Measurements from ENCODE around the gene CROCC2. TPM values are rescaled to one million over a fixed set of nuclear protein-coding genes. Genes with fewer than 3 reads are reported as not detected.

CROCC2 gene
- total RNA-seq, 1 donor from 2014 or later = not detected

DNA sequence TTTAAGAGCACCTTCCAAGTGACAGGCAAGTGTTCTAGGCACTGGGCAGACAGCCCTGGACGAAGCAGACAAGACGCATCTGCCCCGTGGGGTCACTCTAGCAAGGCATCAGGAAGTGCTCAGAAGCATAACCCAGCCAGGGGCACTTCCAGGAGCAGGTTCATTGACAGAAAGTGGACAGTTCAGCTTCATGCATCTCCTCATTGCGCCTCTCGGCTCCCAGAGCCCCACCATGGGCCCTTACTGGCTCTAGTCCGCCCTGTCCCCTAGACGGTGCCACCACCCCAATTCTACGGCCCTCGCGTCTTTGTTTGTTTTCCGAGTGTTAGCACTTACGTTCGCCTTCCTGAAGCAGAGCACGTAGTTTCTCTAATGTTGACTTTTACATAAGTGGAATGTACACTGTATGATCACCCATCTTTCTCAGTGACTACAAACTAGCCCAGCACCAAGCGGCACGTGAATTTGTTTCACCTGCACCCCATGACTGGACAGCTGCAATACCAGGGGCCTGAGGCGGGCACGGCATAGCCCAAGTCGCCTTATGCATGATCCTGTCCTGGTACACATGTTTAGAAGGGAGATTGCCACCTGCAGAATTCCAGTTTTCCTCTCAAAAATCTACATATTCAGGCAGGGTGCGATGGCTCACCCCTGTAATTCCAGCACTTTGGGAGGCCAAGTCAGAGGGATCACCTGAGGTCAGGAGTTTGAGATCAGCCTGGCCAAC is 125.5 kb downstream of the CROCC2 start:
- no peak for DNase-seq (ENCODE audit: extremely low read depth, low read depth, low spot score)

DNA sequence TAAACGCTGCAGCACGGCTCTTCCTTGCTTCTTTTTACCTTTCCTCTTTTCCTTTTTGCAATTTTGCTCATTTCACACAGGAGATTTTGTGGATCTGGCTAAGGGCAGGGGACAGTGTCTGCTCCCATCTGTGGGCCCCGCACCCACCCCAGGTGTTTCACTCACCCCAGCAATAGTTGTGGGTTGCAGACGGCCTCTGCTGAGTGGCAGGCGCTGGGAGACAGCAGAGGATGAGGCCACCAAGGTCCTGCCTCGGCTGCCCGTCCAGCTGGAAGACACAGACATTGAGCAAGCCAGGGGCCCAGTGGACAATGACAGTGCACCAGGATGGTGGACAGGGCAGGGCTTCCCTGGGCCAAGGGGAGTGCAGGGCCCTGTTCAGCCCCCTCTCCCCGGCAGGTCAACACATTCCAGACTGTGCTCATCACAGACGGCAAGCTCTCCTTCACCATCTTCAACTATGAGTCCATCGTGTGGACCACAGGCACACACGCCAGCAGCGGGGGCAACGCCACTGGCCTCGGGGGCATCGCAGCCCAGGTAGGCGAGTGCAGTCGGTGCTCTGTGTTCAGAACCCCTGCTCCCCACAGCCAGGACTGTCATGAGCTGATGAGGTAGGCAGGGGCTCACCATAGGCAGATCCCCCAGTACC is 127.3 kb downstream of the CROCC2 start:
- DNase-seq (ENCODE audit: extremely low read depth, low read depth, low spot score) = no peak

DNA sequence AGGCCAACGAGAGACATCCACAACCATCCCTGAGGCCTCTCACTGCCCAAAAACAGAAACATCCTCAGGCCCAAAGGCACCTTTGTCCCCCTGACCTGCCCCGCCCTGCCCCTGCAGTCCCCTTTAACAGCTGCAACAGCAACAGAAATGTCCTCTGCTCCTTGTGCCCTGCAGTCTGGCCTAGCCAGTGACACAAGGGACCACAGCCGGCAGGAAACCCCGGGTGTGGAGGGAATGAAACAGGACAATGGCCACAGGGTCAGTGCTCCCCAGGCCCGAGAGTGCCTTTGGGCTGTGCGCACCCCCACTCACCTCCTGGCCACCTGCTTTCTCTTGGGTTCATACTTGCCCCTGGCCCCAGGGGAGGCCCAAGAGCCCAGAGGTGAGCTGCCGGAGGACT is 127.9 kb downstream of the CROCC2 start:
- no peak for DNase-seq (ENCODE audit: extremely low read depth, low read depth, low spot score)

DNA sequence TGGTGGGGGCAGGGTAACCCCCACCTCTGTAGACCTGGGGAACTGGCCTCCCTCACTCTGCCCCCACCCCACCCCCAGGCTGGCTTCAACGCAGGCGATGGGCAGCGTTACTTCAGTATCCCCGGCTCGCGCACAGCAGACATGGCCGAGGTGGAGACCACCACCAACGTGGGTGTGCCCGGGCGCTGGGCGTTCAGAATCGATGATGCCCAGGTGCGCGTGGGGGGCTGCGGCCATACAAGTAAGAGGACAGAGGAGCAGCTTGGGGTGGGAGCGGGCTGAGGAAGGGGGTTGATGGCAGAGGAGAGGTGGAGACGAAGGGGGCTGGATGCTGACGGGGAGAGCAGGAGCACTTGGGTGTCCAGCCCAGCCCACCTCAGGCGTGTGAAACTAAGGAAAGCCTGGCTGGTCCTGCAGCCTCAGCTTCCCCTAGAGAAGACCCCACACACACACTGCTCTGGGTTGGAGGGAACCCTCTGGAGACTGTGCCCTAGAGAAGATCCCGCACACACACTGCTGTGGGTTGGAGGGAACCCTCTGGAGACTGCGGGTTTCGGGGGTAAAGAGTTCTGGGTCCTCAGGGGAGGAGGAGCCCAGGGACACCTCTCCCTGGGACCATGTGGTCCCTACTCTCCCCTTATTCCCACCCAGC is 128.5 kb downstream of the CROCC2 start:
- no peak for DNase-seq (ENCODE audit: extremely low read depth, low read depth, low spot score)

DNA sequence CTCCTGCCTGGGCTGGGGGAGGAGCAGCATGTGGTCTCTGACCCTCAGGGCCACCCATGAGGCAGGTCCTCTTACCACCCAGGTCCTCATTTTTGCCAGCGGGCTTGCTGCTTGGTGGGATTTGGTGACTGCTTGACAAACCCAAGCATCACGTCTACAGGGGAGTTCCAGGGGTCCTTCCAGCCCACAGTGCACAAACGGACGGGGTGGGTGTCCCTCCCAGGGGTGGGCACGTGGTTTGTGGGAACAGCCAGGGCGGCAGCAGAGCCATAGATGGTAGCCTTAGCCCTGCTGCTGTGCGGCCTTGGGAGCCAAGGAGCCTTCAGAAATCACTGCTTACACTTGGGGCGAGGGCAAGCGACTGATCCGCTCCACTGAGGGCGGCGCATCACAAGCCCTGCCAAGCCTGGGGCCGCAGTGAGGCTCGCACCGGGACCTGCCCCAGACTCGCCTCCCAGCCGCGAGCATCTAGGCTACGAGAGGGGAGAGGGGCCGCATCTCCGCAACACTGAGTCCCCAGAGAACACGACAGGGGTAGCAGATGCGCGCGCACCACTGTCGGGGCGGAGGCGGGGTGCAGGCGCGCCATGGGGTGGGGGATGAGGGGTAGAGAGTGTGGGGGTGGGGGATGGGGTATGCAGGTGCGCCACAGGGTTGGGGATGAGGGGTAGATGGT is 129.1 kb downstream of the CROCC2 start:
- no peak for DNase-seq (ENCODE audit: extremely low read depth, low read depth, low spot score)

DNA sequence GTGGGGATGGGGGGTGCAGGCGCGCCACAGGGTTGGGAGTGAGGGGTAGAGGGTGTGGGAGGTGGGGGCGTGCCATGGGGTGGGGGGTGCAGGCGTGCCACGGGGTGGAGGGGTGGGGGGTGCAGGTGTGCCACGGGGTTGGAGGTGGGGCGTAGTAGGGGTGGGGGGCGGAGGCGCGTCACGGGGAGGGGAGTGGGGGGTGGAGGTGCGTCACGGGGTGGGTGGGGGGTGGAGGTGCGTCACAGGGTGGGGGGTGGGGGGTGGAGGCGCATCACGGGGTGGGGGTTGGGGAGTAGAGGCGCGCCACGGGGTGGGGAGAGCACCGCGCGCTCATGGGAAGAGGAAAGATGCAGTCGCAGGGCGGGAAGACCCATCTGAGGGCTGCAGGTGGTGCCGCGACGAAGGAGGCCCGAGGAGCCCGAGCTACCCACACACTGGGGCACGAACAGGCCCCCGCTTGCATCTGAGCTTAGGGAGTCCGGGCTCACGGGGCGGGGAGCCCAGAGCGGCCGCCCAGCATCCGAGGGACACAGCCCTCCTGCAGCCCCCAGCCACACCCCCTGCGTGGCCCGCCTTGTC is 129.8 kb downstream of the CROCC2 start:
- no peak for DNase-seq (ENCODE audit: extremely low read depth, low read depth, low spot score)

DNA sequence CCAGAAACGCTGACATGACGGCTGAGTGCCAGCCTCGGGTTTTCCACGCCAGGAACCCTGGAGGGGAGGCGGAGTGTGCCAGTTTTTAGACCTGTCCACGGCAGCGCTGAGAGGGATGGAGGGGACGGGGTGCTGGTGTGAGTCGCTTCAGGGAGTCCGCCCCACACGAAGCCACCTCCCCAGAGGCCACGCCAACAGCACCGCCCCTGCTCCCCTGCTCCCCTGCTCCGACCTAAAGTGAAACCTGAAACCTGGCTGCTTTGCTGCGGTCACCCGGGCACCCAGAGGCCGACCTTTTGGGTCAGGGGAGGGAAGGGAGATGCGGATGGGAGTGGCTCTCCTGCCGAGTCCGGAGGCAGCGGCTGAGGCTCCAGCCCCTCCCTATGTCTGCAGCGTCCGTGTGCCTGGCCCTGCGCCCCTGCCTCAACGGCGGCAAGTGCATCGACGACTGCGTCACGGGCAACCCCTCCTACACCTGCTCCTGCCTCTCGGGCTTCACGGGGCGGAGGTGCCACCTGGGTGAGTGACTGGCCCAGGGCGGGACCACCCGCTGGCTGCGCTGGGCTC is 130.3 kb downstream of the CROCC2 start:
- no peak for DNase-seq (ENCODE audit: extremely low read depth, low read depth, low spot score)

DNA sequence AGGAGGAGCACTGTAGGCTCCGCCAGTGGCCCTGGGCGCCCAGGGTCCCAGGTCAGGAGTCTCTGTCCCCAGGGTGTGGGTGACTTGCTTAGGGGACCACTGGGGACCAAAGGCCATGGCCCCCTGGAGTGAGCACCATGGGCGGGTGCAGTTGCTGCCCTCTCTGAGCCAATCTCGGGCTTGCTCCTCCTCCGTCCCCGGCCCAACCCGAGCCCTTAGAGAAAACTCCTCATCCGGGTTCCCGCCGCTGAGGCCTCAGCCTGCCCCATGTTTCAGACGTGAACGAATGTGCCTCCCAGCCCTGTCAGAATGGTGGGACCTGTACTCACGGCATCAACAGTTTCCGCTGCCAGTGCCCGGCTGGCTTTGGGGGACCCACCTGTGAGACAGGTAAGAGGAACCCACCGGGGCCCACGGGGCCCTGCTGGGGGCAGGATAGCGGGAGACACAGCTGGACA is 130.9 kb downstream of the CROCC2 start:
- no peak for DNase-seq (ENCODE audit: extremely low read depth, low read depth, low spot score)

DNA sequence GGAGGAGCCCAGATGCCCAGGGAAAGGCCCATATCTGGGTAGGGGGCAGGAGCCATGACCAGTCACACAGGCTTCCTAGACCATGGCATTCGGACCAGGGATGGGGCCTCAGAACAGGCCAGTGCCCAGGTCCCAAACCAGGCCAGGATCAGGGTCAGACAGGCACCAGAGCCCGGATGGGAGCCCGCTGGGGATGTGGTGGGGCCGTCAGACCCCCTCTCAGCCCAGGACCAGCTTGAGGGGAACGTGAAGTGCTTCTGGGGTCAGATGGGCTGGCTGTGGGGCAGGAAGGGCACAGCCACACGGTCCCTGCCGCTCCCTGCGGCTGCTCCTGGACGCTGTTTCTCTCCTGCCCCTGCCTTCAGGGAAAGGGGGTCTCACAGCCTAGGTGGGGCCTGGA is 131.4 kb downstream of the CROCC2 start:
- no peak for DNase-seq (ENCODE audit: extremely low read depth, low read depth, low spot score)

DNA sequence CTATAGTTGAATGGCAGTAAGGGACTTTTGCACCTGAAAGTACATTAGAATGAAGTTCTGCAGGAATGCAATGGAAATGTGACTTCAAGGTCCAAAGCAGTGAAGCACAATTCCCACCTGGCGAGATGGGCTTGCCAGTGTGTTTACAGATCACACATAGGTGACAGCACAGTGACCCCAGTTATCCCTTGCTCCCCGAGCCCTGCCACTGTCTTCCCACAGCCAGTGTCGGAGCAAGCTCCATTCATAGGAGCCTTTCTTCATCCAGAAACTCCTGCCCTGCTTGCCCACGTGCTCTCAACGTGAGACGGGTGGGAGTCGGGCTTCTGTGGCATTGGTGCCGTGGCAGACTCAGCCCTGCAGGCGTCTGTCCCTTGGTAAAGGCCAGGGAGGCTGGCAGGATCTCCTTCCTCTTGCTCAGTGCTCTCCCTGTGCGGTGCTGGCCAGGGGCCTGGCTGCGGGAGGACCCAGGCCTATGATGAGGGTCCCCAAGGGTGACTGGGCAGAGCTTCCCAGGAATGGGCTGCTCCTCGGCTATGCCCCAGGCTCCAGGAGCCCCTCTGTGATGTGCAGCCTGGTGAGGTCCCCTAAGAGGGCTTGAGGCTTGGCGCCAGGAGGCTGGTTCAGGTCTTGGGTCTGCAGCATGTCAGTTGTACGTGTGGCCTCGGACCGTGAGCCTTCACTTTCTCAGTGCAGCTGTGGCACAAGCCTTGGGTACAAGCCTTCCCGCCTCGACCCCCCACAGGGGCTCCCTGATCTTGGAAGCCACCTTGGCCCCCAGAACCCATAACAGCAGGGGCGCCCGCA is 132.4 kb downstream of the CROCC2 start:
- DNase-seq (ENCODE audit: extremely low read depth, low read depth, low spot score) = no peak

DNA sequence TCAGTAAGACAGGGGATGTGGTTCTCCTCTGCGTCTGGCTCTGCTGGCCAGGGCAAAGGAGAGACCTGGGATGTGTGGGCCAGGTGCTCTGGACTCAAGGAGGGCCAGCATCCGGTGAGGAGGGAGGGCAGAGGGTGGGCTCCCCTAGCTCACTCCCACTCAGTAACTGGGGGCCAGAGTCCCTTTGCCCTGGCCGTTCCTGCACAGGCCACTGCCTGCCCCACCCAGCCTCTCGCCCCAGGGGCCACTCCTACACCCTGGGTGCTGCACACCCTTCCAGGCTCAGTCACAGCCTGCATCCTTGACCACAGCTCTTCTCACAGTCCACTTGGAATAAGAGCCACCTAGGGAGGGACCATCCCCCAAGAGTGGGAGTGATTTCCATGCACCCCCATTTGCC is 133.3 kb downstream of the CROCC2 start:
- no peak for DNase-seq (ENCODE audit: extremely low read depth, low read depth, low spot score)

DNA sequence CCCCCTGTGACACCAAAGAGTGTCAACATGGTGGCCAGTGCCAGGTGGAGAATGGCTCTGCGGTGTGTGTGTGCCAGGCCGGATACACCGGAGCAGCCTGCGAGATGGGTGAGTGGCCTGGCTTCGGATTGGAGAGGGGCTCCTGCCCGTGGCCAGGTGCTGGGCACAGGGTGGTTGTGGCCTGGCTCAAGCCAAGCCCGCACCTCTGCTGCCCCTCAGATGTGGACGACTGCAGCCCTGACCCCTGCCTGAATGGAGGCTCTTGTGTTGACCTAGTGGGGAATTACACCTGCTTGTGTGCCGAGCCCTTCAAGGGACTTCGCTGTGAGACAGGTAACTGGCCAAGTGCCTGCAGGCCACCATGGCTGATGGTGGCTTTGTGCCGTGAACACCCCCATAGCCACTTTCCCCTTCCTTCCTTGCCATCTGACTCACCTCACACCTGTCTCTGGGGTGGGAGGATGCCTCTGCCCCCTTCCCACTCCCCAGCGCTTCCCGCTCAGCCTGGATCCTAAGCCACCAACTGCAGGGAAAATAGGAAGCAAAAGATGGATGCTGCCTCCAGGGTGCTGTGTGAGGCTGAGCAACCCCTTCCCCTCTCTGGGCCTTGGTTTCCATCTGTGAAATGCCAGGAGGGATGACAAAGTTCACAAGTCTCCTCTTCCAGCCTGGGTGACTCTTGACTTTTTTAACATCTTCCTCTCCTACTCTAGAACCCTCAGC is 134.1 kb downstream of the CROCC2 start:
- DNase-seq (ENCODE audit: extremely low read depth, low read depth, low spot score) = no peak

DNA sequence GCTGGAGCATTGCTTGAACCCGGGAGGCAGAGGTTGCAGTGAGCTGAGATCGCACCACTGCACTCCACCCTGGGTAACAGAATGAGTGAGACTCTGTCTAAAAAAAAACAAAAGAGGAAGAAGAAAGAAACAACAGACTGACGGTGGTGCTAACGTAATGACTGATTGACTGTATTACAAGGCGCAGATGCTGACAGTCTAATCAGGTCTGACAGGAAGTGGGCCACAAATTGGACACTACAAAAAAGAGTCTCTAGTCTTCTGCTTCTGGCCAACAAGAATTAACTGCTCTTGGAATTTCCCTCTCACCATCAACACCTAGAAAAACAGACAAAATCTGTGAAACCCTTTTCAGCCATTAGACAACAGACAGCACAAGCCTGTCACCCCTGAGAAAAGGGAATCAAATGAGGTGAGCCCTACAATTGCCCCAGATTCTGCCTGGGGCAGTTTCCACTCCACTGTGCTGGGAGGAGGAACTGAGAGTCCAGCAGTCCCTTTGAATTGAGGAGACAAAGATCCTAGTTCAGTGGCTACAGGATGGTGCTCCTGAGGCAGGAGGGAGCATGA is 135.5 kb downstream of the CROCC2 start:
- DNase-seq (ENCODE audit: extremely low read depth, low read depth, low spot score) = no peak

Other genes with a start within 250 kb of the CROCC2 start
- gene AQP12B, start 223.5 kb upstream of the CROCC2 start, total RNA-seq = not detected in 2 replicates
- not detected in 2 replicates for gene AQP12A, start 214.5 kb upstream of the CROCC2 start, total RNA-seq
- 0.97 and 1.2 TPM in 2 replicates for gene KIF1A, start 86.1 kb upstream of the CROCC2 start, total RNA-seq
- gene AGXT, start 37.5 kb upstream of the CROCC2 start, total RNA-seq = not detected in 2 replicates
- not detected in 2 replicates for gene MAB21L4, start 10.2 kb upstream of the CROCC2 start, total RNA-seq
- 27.7 and 41.3 TPM in 2 replicates for gene SNED1, start 92.3 kb downstream of the CROCC2 start, total RNA-seq
- 26.1 and 28.2 TPM in 2 replicates for gene MTERF4, start 196.0 kb downstream of the CROCC2 start, total RNA-seq
- 3.3 and 8.1 TPM in 2 replicates for gene PASK, start 243.1 kb downstream of the CROCC2 start, total RNA-seq
- 62.9 and 74.1 TPM in 2 replicates for gene PPP1R7, start 244.1 kb downstream of the CROCC2 start, total RNA-seq